ENCODE data around the gene HOXB8.

HOXB8 gene

DNA sequence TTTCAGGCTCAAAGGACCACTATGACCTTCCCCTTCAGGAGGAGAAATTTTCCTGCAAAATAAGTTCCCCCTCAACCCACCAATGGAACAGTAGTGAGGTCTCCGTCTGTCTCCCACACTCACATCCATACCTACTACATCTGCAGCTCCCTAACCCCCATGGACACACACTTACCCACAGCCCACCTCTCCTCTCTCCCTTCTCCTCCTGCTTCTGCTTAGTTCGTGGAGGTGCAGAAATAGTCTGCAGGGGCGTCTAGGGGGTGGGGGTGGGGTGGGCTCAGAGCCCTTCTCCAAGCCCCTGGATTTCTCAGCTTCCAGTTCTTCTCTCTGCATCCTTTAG, 45.9 kb downstream of the HOXB8 start:
- H4K20me1 ChIP-seq (ENCODE audit: insufficient read depth, low read length), result no peaks in the 10 kb centered on the region

DNA sequence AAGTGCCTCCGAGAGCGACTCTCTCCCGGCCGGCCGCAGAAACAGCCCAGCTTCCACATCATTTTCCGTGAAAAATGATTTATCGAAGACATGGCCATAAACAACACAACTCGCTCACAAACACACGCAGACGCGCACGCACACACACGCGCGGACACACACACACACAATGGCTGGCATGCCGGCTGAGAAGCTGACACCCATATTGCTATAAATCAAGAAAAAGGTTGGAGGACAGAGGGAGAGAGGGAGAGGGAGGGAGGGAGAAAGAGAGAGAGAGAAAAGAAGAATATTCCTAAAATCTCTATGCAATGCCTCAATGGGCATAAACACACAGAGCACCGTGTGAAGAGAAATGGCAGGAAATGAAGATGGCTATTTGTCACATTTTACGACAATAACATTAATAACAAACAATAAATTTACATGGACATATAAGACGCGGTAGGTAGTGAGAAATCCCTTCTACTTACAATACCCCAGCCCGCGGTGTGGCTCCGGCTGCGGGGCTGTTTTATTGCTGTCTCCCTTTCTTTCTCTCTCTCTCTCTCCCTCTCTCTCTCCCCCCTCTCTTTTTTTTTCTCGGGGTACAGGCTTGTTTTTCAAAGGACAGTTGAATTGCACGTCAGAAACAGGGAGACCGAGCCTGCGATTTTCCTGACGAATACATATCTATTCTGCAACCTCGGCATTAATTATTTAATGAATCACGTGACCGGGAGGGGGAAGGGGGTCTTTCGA, 46.4 kb downstream of the HOXB8 start:
- H3F3A ChIP-seq (ENCODE audit: insufficient read depth, low read length), result no peaks in the 10 kb centered on the region
- no peaks in the 10 kb centered on the region for H3K9me3 ChIP-seq (ENCODE audit: low read length)
- H4K20me1 ChIP-seq (ENCODE audit: insufficient read depth, low read length), result no peaks in the 10 kb centered on the region
- no peak overlapping the region for H2AFZ ChIP-seq (ENCODE audit: low read length)
- H3K27ac ChIP-seq (ENCODE audit: low read depth, low read length, poor library complexity, severe bottlenecking), result no peak overlapping the region
- H3K4me2 ChIP-seq (ENCODE audit: low read length), result no peak overlapping the region
- no peaks in the 10 kb centered on the region for H3K4me1 ChIP-seq (ENCODE audit: insufficient read depth, low read length, severe bottlenecking)
- H3K9me2 ChIP-seq (ENCODE audit: low read depth, low read length), result no peaks in the 10 kb centered on the region
- no peak overlapping the region for H3K9ac ChIP-seq (ENCODE audit: low read length)
- TF ChIP-seq, protein P1, sequence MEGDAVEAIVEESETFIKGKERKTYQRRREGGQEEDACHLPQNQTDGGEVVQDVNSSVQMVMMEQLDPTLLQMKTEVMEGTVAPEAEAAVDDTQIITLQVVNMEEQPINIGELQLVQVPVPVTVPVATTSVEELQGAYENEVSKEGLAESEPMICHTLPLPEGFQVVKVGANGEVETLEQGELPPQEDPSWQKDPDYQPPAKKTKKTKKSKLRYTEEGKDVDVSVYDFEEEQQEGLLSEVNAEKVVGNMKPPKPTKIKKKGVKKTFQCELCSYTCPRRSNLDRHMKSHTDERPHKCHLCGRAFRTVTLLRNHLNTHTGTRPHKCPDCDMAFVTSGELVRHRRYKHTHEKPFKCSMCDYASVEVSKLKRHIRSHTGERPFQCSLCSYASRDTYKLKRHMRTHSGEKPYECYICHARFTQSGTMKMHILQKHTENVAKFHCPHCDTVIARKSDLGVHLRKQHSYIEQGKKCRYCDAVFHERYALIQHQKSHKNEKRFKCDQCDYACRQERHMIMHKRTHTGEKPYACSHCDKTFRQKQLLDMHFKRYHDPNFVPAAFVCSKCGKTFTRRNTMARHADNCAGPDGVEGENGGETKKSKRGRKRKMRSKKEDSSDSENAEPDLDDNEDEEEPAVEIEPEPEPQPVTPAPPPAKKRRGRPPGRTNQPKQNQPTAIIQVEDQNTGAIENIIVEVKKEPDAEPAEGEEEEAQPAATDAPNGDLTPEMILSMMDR (IDR thresholded peaks at IDR 0.05; ENCODE audit: low read length), result no peak
- H3K4me3 ChIP-seq (ENCODE audit: low read depth, low read length, poor library complexity, severe bottlenecking), result no peak overlapping the region
- H3K27me3 ChIP-seq (ENCODE audit: insufficient read depth, low read length), result no peaks in the 10 kb centered on the region
- H3K36me3 ChIP-seq (ENCODE audit: insufficient read depth, low read length), result no peaks in the 10 kb centered on the region
- no peaks in the 10 kb centered on the region for H3K79me2 ChIP-seq (ENCODE audit: insufficient read depth, low read length)

More for the DNA sequence above, 45.9 kb downstream of the HOXB8 start:
- H3F3A ChIP-seq (ENCODE audit: insufficient read depth, low read length), result no peaks in the 10 kb centered on the region
- H3K4me1 ChIP-seq (ENCODE audit: insufficient read depth, low read length, severe bottlenecking), result no peaks in the 10 kb centered on the region
- H3K9ac ChIP-seq (ENCODE audit: low read length), result no peak overlapping the region
- no peak overlapping the region for H3K4me2 ChIP-seq (ENCODE audit: low read length)
- no peaks in the 10 kb centered on the region for H3K27me3 ChIP-seq (ENCODE audit: insufficient read depth, low read length)
- no peaks in the 10 kb centered on the region for H3K79me2 ChIP-seq (ENCODE audit: insufficient read depth, low read length)
- H3K27ac ChIP-seq (ENCODE audit: low read depth, low read length, poor library complexity, severe bottlenecking), result no peak overlapping the region
- no peak overlapping the region for H2AFZ ChIP-seq (ENCODE audit: low read length)
- no peaks in the 10 kb centered on the region for H3K36me3 ChIP-seq (ENCODE audit: insufficient read depth, low read length)
- no peak overlapping the region for H3K4me3 ChIP-seq (ENCODE audit: low read depth, low read length, poor library complexity, severe bottlenecking)
- no peaks in the 10 kb centered on the region for H3K9me2 ChIP-seq (ENCODE audit: low read depth, low read length)
- no peak for TF ChIP-seq EZH2 (IDR thresholded peaks at IDR 0.05; ENCODE audit: borderline replicate concordance, low read length)
- TF ChIP-seq, protein P1 (IDR thresholded peaks at IDR 0.05; ENCODE audit: low read length), result no peak
- H3K9me3 ChIP-seq (ENCODE audit: low read length), result no peaks in the 10 kb centered on the region

DNA sequence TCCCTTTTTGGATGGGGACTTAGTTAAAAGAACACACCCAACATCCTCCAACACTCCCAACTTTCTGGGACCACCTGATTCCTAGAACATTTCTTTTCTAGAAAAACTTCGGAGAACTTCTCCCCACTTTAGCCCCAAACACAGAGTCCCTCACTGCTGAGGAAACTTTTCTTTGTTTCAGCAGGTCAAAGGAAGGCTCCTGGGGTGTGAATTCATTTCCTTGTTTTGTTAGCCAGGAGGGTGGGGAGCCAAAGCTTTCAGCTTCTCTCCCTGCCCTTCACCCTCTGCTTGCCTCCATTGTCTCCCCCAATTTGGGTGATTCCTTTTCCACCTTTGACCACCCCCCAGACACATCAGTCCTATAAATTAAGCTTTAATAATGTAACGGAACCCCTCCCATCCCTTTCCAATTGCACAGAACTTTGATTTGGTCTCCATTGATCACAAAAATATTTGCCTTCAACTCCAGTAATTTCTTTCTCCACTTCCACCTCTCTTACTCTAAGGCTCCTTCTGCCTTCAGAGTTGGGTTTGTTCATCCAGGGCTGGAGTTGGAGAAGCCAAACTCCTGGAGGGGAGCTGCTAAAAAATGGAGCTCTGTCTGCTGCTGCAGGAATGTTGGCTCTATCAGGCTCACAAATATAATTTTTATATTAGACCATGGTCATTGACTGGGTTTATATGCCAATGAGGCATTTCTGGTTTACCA, 47.3 kb downstream of the HOXB8 start:
- H3K79me2 ChIP-seq (ENCODE audit: insufficient read depth, low read length), result no peaks in the 10 kb centered on the region
- H3K9me3 ChIP-seq (ENCODE audit: low read length), result no peaks in the 10 kb centered on the region
- H3F3A ChIP-seq (ENCODE audit: insufficient read depth, low read length), result no peaks in the 10 kb centered on the region
- no peak overlapping the region for H3K4me3 ChIP-seq (ENCODE audit: low read depth, low read length, poor library complexity, severe bottlenecking)
- H3K27me3 ChIP-seq (ENCODE audit: insufficient read depth, low read length), result no peaks in the 10 kb centered on the region
- H2AFZ ChIP-seq (ENCODE audit: low read length), result no peak overlapping the region
- no peak overlapping the region for H3K4me2 ChIP-seq (ENCODE audit: low read length)
- no peak overlapping the region for H3K27ac ChIP-seq (ENCODE audit: low read depth, low read length, poor library complexity, severe bottlenecking)
- H3K4me1 ChIP-seq (ENCODE audit: insufficient read depth, low read length, severe bottlenecking), result no peaks in the 10 kb centered on the region
- H4K20me1 ChIP-seq (ENCODE audit: insufficient read depth, low read length), result no peaks in the 10 kb centered on the region
- H3K36me3 ChIP-seq (ENCODE audit: insufficient read depth, low read length), result no peaks in the 10 kb centered on the region
- H3K9ac ChIP-seq (ENCODE audit: low read length), result no peak overlapping the region
- TF ChIP-seq, protein P1 (IDR thresholded peaks at IDR 0.05; ENCODE audit: low read length), result no peak
- no peak for TF ChIP-seq EZH2 (IDR thresholded peaks at IDR 0.05; ENCODE audit: borderline replicate concordance, low read length)
- no peaks in the 10 kb centered on the region for H3K9me2 ChIP-seq (ENCODE audit: low read depth, low read length)

Measured in OCI-LY1 (cell line).